ENCODE data around the gene KIF1C. TPM values are rescaled to one million over a fixed set of nuclear protein-coding genes. Genes with fewer than 3 reads are reported as not detected.

KIF1C gene
- polyA plus RNA-seq, 3 donors, result 3.6 to 12.0 (median 3.9) TPM

GRCh38 chr17:4987767-4988567, 9.8 kb upstream of the KIF1C start:
- DNase-seq, result peak in 1 of 3 donors; percentile 38
- H3K9me3 Mint-ChIP-seq, result peaks cover 0 to 2% (median 0%) of the 10 kb centered on the region in 7 donors
- H3K79me2 ChIP-seq (ENCODE audit: insufficient read depth, low read length), result peaks cover 33% of the 10 kb centered on the region
- peaks cover 39% of the 10 kb centered on the region for H3K4me1 Mint-ChIP-seq
- H3K36me3 Mint-ChIP-seq, result peaks cover 23 to 30% of the 10 kb centered on the region in 2 donors
- H3K4me3 Mint-ChIP-seq, result peak overlapping the region; percentile 92 to 96
- no peaks in the 10 kb centered on the region for H3K27me3 ChIP-seq (ENCODE audit: control insufficient read depth in 2 of 2, insufficient read depth in 2 of 2, low read length in 2 of 2)
- peak overlapping the region; percentile 98 for H3K4me2 ChIP-seq (replicated peaks; ENCODE audit: extremely low read depth, low read length, poor library complexity, severe bottlenecking)
- peak overlapping the region; percentile 94 for H2AFZ ChIP-seq (ENCODE audit: insufficient read depth, low read depth, low read length, poor library complexity, severe bottlenecking)
- TF ChIP-seq CTCF (IDR thresholded peaks at IDR 0.05), result no peak
- peak overlapping the region; percentile 77 to 95 for H3K27ac ChIP-seq (ENCODE audit: low read depth in 1 of 2, low read length in 2 of 2)
- H3K27me3 Mint-ChIP-seq (ENCODE audit: low read depth in 3 of 3), result peaks cover 0 to 2% (median 1%) of the 10 kb centered on the region in 3 donors
- no peaks in the 10 kb centered on the region for H4K20me1 ChIP-seq (ENCODE audit: insufficient read depth, low read length)
- intact Hi-C loops (cut with micrococcal nuclease), result loop anchor here (5.0 kb wide), 2 partner anchors 36 to 81 kb away; partner anchors contain the start of gene ENO3 (in 1 of the 2)
- peak overlapping the region; percentile 84 to 97 (median 96) for H3K27ac Mint-ChIP-seq
- peak overlapping the region; percentile 78 to 99 (median 81) for H3K4me3 ChIP-seq (replicated peaks in 1 of 3; ENCODE audit: low read depth in 2 of 3, low read length in 3 of 3)
- H3K36me3 ChIP-seq (replicated peaks in 1 of 2; ENCODE audit: control insufficient read depth in 1 of 2, insufficient read depth in 2 of 2, low read length in 2 of 2), result peaks cover 7 to 20% of the 10 kb centered on the region in 2 donors
- H3K9me3 ChIP-seq (replicated peaks in 1 of 2; ENCODE audit: control insufficient read depth in 1 of 2, insufficient read depth in 1 of 2, low read length in 2 of 2), result no peaks in the 10 kb centered on the region
- WGBS (ENCODE audit: insufficient coverage), result 1% methylated on average over 20 of the region's 30 CpGs
- H3K9ac ChIP-seq (ENCODE audit: insufficient read depth, low read length, poor library complexity, severe bottlenecking), result peak overlapping the region; percentile 91
- peaks cover 27 to 37% of the 10 kb centered on the region in 2 donors for H3K4me1 ChIP-seq (ENCODE audit: control insufficient read depth in 1 of 2, insufficient read depth in 2 of 2, low read length in 2 of 2)

DNA sequence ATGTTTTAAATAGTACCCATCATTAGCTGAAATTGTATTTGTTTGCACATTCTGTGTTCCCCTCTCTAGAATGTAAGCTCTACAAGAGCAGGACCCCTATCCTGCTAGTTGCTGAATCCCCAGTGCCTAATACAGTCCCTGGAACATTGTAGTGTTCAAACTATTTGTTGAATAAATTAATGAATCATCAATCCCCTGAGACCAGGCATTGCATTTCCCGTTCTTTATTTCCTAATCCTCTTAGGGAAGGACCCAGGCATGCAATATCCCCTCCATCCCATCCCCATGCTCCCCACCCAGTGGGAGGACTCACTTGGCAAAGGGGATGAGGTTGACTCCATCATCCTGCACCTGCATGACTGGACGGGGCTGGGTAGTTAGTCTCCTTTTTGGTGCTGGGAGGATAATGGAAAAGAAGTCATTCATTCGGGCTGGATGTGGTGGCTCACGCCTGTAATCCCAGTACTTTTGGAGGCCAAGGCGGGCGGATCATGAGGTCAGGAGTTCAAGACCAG, 3.6 kb upstream of the KIF1C start:
- intact Hi-C loops (cut with micrococcal nuclease), result no loop called here
- Histone ChIP-seq H2AFZ (ENCODE audit: insufficient read depth, low read depth, low read length, poor library complexity, severe bottlenecking) (no peak overlapping the region), H3K9ac (ENCODE audit: insufficient read depth, low read length, poor library complexity, severe bottlenecking) (no peak overlapping the region), H4K20me1 (ENCODE audit: insufficient read depth, low read length) (peaks cover 8% of the 10 kb centered on the region), H3K36me3 (replicated peaks in 1 of 2; ENCODE audit: control insufficient read depth in 1 of 2, insufficient read depth in 2 of 2, low read length in 2 of 2) (no peaks in the 10 kb centered on the region), H3K79me2 (ENCODE audit: insufficient read depth, low read length) (peaks cover 9% of the 10 kb centered on the region), H3K4me1 (ENCODE audit: control insufficient read depth in 1 of 2, insufficient read depth in 2 of 2, low read length in 2 of 2) (peaks cover 16 to 24% of the 10 kb centered on the region in 2 donors), H3K4me3 (replicated peaks in 1 of 3; ENCODE audit: low read depth in 2 of 3, low read length in 3 of 3) (no peak overlapping the region), H3K27ac (ENCODE audit: low read depth in 1 of 2, low read length in 2 of 2) (no peak overlapping the region), H3K4me2 (replicated peaks; ENCODE audit: extremely low read depth, low read length, poor library complexity, severe bottlenecking) (no peak overlapping the region), H3K9me3 (replicated peaks in 1 of 2; ENCODE audit: control insufficient read depth in 1 of 2, insufficient read depth in 1 of 2, low read length in 2 of 2) (no peaks in the 10 kb centered on the region), H3K27me3 (ENCODE audit: control insufficient read depth in 2 of 2, insufficient read depth in 2 of 2, low read length in 2 of 2) (peaks cover 0 to 10% of the 10 kb centered on the region in 2 donors)
- H3K27me3 Mint-ChIP-seq (ENCODE audit: low read depth in 3 of 3), result peaks cover 18 to 27% (median 20%) of the 10 kb centered on the region in 3 donors
- TF ChIP-seq CTCF (IDR thresholded peaks at IDR 0.05), result no peak
- peaks cover 4 to 9% of the 10 kb centered on the region in 2 donors for H3K36me3 Mint-ChIP-seq
- H3K9me3 Mint-ChIP-seq, result peaks cover 0 to 2% (median 0%) of the 10 kb centered on the region in 7 donors
- WGBS (ENCODE audit: insufficient coverage), result 91% methylated on average over 5 of the region's 6 CpGs
- DNase-seq, result no peak
- peak overlapping the region in 1 of 7 donors; percentile 66 for H3K27ac Mint-ChIP-seq
- H3K4me3 Mint-ChIP-seq, result no peak overlapping the region
- H3K4me1 Mint-ChIP-seq, result peaks cover 25% of the 10 kb centered on the region
